NCI-H774 (cell line): ENCODE data around the gene PLEKHM2.

Experiments used
- DNase-seq: peaks from one replicate; lab custom pipeline; 2025; lab: John Stamatoyannopoulos, UW

Gene PLEKHM2

DNA sequence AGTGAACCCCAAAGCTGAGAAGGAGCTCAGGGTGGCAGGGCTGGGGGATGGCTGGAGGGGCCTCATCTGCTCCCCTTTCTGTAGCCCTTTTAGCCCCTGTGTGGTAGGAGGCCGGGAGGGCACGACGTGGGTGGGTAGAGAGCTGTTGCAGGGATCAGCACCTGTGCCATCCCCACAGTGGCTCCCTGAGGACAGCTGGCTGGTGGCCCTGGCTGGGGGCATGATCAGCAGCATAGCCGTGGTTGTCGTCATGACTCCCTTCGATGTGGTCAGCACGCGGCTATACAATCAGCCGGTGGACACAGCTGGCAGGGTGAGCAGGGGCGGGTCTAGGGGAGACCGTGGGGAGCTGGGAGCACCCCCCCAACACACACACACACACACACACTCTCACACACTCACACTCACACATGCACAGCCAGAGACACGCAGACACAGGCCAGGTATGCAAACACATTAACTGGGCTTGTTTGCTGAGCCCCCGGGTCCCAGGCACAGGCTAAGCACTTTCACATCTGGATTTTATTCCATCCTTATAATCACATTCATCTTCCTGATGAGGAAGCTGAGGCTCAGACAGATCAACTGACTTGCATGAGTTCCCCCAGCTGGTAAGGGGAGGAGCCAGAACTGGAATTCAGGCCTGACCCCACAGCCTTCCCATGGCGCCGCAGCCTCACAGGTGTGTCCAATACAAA, 54.4 kb downstream of the PLEKHM2 start:
- no peak for DNase-seq

GRCh38 chr1:15739259-15739658, 55.1 kb downstream of the PLEKHM2 start:
- DNase-seq = no peak

DNA sequence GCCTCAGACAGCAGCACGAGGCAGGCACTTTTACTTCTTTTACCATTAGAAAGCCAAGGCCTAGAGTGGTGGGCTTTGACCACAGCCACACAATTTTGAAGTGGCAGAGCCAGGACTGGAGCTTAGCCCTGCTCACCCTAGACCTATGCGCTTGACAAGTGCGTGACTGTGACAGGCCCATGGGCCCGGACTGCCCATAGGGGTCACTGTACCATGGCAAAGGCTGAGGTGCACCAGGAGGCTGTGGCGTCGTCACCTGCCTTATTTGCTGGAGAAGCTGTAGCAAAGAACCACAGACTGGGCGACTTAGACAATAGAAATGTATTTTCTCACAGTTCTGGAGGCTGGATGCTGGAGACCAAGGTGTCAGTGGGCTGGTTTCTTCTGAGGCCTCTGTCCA, 55.6 kb downstream of the PLEKHM2 start:
- DNase-seq = no peak

DNA sequence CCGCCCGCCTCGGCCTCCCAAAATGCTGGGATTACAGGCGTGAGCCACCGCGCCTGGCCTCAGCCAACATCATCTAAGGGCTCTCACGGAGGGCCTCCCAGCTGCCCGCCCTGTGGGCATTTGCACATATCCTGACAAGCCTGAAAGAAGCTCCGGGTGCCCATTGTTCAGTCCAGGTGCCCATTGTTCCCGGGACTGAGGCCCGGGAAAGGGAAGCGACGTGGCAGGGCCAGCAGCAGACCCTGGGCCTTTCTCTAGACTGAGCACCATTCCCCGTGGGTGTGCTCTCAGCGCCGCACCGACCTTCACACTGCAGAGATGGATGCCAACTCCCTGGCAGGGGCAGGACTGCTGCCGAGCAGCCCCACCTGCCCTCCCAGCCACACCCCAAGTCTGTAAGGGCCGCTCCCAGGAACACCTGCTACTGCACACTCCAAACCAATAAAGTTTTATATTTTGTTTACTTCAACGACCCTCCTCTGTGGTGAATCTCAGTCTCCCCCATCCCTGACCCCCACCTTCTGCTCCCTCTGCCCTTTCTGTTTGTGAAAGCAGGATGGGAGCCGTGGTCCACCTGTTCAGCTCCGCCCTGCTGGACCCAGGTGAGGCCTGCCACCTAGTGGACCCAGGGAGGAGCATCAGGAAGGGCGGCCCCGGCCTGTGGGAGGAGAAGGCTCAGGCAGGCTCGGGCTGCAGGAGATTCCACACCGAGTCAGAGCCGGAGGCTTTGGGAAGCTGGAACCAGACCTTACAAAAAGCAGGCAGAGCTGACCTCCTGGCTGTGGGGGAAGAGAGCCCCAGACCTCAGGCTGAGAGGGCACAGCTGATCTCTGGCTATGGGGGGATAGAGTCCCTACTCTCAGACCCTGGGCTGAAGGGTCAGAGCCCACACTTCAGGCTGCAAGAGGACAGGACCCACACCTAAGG, 57.1 kb downstream of the PLEKHM2 start:
- DNase-seq = peak; percentile 54

DNA sequence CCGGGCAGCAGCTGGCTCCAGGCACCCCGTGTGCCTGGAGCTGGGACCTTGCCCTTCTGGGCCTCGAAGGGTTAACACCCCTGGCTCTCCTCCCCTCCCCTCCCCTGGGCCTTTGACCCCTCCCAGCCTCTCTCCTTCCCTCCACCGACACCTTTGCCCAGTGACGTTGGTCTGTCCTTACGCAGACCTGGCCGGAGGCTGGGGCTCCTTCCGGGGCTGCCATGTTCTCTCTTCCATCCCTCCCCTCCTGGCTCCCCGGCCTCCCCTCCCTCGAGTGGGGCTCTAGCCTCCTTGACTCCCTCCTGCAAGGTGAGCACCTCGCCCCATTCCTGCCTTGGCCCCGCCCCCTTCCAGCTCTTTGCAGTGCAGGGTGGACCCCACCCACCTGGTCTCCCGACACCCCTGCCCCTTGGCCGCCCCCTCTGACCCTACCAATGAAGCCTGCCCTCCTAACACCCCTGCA, 58.2 kb downstream of the PLEKHM2 start, which contains the start of gene TMEM82:
TMEM82 (plus strand) TSS at position 161 of the 463 bp plus-strand sequence; CDS start at position 222, 61 bp downstream.
- DNase-seq = no peak

DNA sequence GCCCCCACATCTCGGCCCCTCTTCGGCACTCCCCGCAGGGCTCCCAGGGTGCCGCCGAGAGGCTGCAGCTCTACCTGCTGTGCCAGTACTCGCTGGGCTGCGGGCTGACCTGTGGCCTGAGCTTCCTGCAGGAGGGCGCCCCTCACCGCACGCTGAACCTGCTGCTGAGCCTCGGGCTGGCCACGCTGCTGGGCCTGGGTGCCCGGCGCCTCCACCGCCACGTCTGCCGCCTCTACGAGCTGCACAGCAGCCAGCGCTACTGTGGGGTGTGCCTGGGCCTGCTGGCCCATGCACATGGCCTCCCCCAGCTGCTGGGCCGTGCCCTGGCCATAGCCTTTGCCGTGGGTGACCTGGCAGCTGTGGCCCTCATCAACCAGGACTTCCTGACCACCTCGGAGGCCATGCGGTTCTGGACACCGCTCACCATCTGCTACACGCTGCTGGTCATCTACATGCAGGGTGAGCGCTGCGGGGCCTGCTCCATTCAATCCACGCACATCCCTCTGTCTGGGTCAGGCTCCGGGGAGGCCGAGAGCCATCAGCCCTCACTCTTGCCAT, 60.1 kb downstream of the PLEKHM2 start:
- DNase-seq = no peak

DNA sequence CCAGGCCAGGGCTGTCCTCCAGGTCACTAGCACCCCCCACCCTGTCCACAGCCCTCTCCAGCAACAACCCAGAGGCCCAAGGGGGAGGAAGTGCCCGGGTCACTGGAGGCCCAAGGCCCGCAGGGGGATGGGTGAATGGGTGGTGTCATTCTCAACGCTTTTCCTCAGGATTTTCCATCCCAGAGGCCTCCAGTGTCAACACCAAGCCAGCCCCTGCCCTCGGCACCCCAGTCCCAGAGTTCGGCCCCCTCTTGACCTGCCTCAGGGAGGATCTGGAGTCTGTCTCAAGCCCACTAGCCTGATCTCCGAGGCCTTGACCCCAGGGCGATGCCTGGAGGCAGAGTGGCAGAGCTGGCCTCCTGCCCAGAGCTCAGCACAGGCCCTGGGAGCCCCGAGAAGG, 63.3 kb downstream of the PLEKHM2 start:
- no peak for DNase-seq

DNA sequence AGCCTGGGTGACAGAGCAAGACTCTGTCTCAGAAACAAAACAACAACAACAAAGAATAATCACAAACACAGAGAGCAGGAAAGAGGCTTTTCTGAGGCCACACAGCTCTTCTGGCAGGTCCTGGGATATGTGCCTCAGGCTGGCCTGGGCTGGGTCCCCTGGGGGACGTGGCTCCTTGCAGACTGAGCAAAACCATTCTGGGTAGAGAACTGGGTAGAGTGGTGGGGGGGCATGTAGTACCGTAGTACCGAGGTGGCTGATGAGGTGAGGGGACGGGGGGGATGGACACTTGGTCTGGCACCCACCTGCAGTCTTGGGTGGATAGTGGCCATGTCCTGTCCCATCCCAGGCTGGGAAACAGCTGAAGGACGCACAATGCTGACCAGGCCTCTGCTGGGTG, 64.1 kb downstream of the PLEKHM2 start:
- no peak for DNase-seq

GRCh38 chr1:15748690-15749398, 64.7 kb downstream of the PLEKHM2 start:
- no peak for DNase-seq

DNA sequence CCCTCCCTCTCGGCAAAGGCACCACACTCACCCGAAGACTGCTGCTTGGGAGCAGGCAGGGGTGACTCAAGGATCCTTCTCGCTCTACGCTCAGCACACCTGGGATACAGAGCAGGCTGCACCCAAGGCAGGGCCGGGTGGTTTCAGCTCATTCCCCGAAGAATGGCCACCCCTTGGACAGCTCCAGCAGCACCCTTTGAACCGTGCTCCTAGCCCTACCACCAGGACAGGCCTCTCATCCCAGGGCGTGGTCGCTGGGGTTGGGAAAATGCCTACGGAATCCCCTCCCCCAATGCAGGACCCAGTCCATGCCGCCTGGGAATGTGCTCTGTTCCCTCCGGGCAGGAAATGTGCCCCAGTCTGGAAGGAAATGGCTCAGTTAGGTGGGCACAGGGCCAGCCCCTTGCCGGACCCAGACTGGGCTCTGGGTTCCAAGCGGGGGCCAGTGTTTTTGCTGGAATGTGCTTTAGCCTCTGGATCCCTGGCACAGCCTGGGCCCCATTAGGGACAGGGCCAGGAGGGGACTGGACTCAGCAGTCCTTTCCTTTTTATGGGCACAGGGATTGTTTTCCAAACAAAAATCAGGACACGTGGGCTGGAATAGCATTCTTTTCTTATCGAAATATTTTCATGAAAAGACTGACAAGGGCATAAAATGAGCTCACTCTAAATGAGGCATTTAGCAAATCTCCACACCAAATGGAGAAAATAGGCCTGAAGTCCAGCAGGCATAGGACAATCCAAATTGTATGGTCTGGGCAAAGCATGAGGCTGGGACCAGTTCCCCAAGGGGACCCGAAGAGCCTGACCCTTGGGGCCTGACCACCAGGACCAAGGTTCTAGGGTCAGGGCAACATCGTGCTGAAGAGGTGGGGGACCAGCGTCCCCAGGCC, 65.5 kb downstream of the PLEKHM2 start:
- DNase-seq = no peak

DNA sequence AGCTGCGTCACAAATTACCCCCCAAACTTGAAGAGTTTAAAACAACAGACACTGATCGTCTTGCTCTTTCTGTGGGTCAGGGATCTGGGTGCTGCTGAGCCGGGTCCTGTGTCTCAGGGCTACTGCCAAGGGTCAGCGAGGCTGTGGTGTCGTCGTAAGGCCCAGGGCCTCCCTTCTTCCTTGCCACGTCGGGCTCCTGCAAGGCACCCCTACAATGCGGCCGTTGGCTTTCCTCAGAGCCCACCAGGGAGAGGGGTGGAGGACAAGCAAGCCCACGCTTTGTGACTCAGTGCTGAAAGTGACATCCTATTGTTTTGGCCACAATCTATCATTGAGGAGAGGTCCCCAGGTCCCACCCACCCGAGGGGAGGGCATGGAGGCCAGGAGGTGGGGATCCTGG, 66.8 kb downstream of the PLEKHM2 start:
- no peak for DNase-seq

DNA sequence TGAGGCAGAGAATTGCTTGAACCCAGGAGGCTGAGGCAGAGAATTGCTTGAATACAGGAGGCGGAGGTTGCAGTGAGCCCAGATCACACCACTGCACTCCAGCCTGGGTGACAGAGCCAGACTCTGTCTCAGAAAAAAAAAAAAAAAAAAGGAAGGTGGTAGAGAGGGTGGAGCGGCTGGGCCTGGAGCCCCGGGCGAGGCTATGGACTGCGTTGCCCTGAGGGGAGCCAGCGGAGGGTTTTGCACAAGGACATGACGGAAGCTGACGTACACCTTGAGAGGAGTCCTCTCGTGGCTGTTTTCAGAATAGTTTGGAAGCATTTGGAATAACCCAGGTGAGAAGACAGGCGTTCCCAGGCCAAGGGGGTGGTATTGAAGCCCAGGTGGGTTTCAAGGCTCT, 67.6 kb downstream of the PLEKHM2 start:
- DNase-seq = no peak

DNA sequence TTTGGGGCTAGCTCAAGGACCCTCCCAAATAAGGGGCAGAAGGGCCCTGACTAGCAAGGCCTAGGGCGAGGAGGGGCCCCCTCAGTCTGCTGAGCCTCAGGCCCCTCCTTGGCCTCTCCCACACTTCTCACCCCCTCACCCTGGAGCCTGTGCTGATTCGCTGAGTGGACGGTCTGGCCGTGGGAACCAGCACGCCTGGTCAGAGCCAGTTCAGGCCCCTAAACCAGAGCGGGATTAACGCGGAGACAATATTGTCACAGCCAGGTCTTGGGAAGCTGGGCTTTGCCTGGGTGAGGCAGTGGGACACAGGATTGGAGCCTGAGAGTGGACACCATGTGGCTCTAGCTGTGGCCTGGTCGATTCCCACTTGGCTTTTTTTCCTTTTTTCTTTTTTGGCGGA, 69.7 kb downstream of the PLEKHM2 start:
- no peak for DNase-seq

- no peak for DNase-seq
Observed at GRCh38 chr1:15755021-15755645, 71.0 kb downstream of the PLEKHM2 start.

DNA sequence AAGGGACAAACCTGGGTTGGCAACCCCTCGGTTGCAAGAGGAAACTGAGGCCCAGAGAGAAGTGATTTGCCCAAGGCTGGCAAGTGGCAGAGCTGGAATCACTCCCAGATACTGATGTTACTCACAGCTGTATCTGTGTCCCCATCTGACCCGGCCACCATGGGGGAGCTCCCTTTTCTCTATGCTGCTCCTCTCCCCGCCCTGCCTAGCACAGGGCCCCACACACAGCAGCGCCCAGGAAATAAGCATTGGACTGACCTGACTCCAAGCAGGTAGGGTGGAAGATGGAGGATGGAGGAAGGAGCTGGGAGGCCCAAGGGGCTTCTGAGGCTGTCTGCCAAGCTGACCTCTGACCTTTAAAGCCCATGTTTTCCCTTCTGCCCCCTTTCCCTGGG, 71.5 kb downstream of the PLEKHM2 start:
- no peak for DNase-seq

DNA sequence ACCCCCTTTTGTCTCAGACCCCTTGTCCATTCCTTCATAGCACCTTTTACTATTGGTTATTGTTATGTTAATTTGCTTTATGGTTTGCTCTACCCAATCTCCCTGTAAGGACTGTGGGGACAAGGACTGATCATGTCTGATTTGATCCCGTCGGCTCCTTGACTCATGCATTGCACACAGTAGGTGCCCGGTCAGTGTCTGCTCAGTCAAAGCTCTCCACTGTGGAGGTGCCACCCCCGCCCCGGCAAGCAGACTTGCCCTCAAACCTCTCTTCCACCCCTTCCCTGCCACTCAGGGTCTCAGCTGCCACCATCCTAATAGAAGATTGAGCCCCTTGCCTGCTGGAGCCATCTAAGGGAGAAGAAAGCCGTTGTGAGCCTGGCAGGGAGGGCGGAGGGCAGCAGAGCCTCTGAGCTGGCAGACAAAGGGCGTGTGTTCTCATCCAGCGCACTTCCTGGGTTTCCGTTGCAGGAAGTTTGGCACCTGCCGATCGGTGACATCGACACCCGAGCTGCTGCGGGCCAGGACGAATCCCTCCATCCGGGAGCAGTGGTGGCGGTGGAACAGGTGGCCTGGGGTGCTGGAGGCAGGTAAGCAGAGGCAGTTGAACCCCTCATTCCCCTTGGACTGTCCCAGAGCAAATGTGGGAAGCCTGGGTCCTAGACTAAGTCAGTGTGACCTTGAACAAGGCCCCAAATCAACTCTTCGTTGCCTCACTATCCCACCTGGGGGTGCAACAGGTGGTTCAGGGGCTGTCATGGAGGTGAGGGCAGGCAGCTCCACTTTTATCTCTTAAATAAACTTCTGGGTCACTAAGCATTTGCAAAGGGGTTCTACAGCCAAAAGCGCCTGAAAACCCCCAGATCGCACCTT, 72.3 kb downstream of the PLEKHM2 start:
- peak; percentile 14 for DNase-seq

- no peak for DNase-seq
Observed at GRCh38 chr1:15757016-15757543, 73.0 kb downstream of the PLEKHM2 start.

- no peak for DNase-seq
Observed at GRCh38 chr1:15757575-15758342, 73.6 kb downstream of the PLEKHM2 start.
